ENCODE results near the gene CCDC178.

The CCDC178 gene

GRCh38 chr18:33316146-33316587 lies 124.4 kb downstream of the CCDC178 start:
- TF ChIP-seq GATA1 (IDR thresholded peaks at IDR 0.05; ENCODE audit: low read depth, low read length), result no peak
- TF ChIP-seq POLR2A (IDR thresholded peaks at IDR 0.05; ENCODE audit: low read length), result no peak
- no peak for DNase-seq

GRCh38 chr18:33307520-33307919 lies 133.0 kb downstream of the CCDC178 start:
- DNase-seq, result no peak
- TF ChIP-seq GATA1 (IDR thresholded peaks at IDR 0.05; ENCODE audit: low read depth, low read length) (no peak), POLR2A (IDR thresholded peaks at IDR 0.05; ENCODE audit: low read length) (no peak)

DNA sequence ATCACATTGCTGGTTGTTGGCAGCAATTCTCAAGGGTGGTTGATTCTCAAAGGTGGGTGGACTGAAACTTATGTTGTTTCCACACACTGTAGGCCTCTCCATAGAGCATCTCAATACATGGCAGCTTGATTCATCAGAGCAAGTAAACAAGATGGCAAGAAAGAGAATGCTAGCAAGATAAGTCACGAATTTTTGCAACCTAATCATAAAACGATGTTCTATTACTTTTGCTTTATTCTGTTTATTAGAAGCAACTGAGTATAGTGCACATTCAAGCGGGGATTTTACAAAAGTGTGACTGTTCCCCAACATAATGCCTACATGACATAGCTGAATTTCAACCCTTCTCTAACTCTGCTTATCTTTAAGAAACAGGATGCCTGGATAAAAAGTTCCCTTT lies 136.2 kb downstream of the CCDC178 start:
- TF ChIP-seq POLR2A (IDR thresholded peaks at IDR 0.05; ENCODE audit: low read length) (no peak), GATA1 (IDR thresholded peaks at IDR 0.05; ENCODE audit: low read depth, low read length) (no peak)
- no peak for DNase-seq

GRCh38 chr18:33291539-33291938 lies 149.0 kb downstream of the CCDC178 start:
- TF ChIP-seq POLR2A (IDR thresholded peaks at IDR 0.05; ENCODE audit: low read length) (no peak), GATA1 (IDR thresholded peaks at IDR 0.05; ENCODE audit: low read depth, low read length) (no peak)
- no peak for DNase-seq

DNA sequence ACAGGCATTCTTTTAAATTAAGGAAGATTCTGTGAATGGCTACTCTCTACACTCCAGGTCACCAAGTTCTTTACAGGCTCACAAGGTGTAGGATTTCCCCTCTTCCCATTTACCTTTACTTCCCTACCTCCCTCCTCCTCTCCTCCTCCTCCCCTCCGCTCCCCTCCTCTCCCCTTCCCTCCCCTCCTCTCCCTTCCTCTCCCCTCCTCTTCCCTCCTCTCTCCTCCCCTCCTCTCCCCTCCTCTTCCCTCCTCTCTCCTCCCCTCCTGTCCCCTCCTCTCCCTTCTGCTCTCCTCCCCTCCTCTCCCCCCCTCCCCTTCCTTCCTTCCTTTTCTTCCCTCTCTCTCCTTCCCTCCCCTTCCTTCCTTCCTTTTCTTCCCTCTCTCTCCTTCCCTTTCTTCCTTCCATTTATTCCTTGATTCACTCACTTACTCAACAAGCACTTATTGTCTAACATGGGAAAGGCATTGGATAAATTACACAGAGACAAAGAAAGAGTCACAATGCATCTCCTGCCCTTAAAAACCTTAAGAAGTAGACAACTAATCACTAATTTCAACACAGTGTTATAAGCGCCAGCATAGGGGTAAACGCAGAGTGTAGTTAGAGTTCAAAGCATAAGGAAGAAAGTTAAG lies 152.3 kb downstream of the CCDC178 start:
- no peak for TF ChIP-seq GATA1 (IDR thresholded peaks at IDR 0.05; ENCODE audit: low read depth, low read length)
- TF ChIP-seq POLR2A (IDR thresholded peaks at IDR 0.05; ENCODE audit: low read length), result no peak
- DNase-seq, result no peak

GRCh38 chr18:33282709-33283333 lies 157.7 kb downstream of the CCDC178 start:
- DNase-seq, result no peak
- no peak for TF ChIP-seq GATA1 (IDR thresholded peaks at IDR 0.05; ENCODE audit: low read depth, low read length)

- TF ChIP-seq POLR2A (IDR thresholded peaks at IDR 0.05; ENCODE audit: low read length) (no peak), GATA1 (IDR thresholded peaks at IDR 0.05; ENCODE audit: low read depth, low read length) (no peak)
These were observed 158.4 kb downstream of the CCDC178 start for GRCh38 chr18:33282142-33282541.

GRCh38 chr18:33277431-33277830 lies 163.1 kb downstream of the CCDC178 start:
- no peak for TF ChIP-seq GATA1 (IDR thresholded peaks at IDR 0.05; ENCODE audit: low read depth, low read length)
- TF ChIP-seq POLR2A (IDR thresholded peaks at IDR 0.05; ENCODE audit: low read length), result no peak

More at GRCh38 chr18:33282142-33282541, 158.4 kb downstream of the CCDC178 start:
- DNase-seq, result no peak

DNA sequence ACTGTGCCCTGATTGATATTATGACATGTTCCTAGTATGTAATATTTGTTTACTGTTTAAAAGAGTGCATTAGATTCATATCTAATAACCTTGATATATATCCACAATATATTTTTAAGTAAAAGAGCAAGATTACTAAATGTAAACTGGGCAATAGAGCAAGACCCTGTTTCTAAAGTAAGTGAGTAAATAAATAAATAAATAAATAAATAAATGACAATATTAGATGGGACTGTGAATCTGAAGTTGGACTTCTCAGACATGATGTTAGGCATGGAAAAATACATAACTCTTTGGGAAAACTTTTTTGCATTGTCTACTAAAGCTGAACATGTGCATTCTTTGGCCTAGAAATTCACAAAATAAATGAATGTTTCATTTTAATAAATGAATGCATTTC lies 164.7 kb downstream of the CCDC178 start:
- no peak for DNase-seq
- TF ChIP-seq GATA1 (IDR thresholded peaks at IDR 0.05; ENCODE audit: low read depth, low read length), result no peak
- no peak for TF ChIP-seq POLR2A (IDR thresholded peaks at IDR 0.05; ENCODE audit: low read length)

More at GRCh38 chr18:33277431-33277830, 163.1 kb downstream of the CCDC178 start:
- no peak for DNase-seq

DNA sequence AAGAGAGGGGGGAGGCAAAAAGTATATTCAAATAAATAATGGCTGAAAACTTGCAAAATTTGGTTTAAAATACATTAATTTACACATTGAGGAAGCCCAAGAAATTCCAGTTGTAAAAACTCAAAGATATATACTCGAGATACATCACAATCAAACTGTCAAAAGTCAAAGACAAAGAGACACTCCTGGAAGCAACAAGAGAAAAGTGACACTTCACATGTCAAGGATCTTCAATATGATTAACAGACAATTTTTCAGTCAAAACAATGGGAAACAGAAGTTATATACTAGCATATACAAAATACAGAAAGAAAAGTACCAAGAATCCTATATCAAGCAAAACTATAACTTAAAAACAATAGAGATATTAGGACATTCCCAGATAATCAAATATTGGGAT lies 170.2 kb downstream of the CCDC178 start:
- DNase-seq, result no peak
- no peak for TF ChIP-seq GATA1 (IDR thresholded peaks at IDR 0.05; ENCODE audit: low read depth, low read length)
- TF ChIP-seq POLR2A (IDR thresholded peaks at IDR 0.05; ENCODE audit: low read length), result no peak

DNA sequence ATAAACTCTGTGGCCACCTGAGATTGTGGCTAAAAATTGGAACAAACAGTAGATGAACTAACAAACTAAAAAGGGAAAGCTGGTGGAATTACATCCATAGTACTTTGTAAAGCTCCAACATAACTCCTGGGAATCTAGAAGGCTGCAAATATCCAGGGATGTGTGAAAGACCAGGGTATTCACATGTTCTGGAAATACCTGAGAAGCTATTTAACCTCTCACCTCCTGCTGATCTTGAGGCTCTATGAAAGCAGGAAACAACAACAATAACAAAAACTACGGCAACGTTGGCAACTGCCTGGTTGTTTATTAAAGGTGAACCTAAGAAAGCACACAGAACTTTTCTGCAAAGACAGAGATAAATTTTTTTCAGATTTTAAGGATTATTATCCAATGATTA lies 171.3 kb downstream of the CCDC178 start:
- DNase-seq, result no peak
- TF ChIP-seq GATA1 (IDR thresholded peaks at IDR 0.05; ENCODE audit: low read depth, low read length) (no peak), POLR2A (IDR thresholded peaks at IDR 0.05; ENCODE audit: low read length) (no peak)

GRCh38 chr18:33264566-33264965 lies 176.0 kb downstream of the CCDC178 start:
- no peak for DNase-seq
- no peak for TF ChIP-seq GATA1 (IDR thresholded peaks at IDR 0.05; ENCODE audit: low read depth, low read length)
- TF ChIP-seq POLR2A (IDR thresholded peaks at IDR 0.05; ENCODE audit: low read length), result no peak

DNA sequence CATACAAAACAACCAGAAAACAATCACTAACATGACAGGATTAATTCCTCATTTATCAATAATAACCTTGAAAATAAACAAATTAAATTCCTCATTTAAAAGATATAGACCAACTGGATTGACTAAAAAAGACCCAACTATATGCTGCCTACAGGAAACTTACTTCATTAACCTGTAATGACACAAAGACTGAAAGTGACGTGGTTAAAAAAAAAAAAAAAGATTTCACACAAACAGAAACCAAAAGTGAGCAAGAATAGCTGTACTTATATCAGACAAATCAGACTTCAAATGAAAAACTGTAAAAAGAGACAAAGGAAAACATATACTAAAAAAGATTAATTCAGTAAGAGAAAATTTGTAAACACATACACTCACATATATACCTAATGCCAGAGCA lies 201.2 kb downstream of the CCDC178 start:
- DNase-seq, result no peak
- TF ChIP-seq POLR2A (IDR thresholded peaks at IDR 0.05; ENCODE audit: low read length) (no peak), GATA1 (IDR thresholded peaks at IDR 0.05; ENCODE audit: low read depth, low read length) (no peak)

- DNase-seq, result no peak
- TF ChIP-seq GATA1 (IDR thresholded peaks at IDR 0.05; ENCODE audit: low read depth, low read length), result no peak
- no peak for TF ChIP-seq POLR2A (IDR thresholded peaks at IDR 0.05; ENCODE audit: low read length)
These were observed 208.2 kb downstream of the CCDC178 start for GRCh38 chr18:33232318-33232626.

Data from erythroblast (primary cell).